Measurements from ENCODE around the gene SGCG.

The SGCG gene

GRCh38 chr13:23350009-23350408 is 169.2 kb downstream of the SGCG start:
- H3K4me1 Mint-ChIP-seq: peaks cover 28% of the 10 kb centered on the region
- no peak for ATAC-seq (replicated peaks; ENCODE audit: extremely low read depth, poor library complexity, severe bottlenecking)
- H3K9me3 Mint-ChIP-seq: no peaks in the 10 kb centered on the region
- no peak for DNase-seq (ENCODE audit: low spot score in 2 of 2)
- H3K27me3 Mint-ChIP-seq: no peaks in the 10 kb centered on the region
- no peak overlapping the region for H3K27ac Mint-ChIP-seq (ENCODE audit: low read depth)
- H3K4me3 Mint-ChIP-seq: no peak overlapping the region
- H3K36me3 Mint-ChIP-seq (ENCODE audit: insufficient read depth): peaks cover 41% of the 10 kb centered on the region

- no peak for ATAC-seq (replicated peaks; ENCODE audit: extremely low read depth, poor library complexity, severe bottlenecking)
These were observed 171.4 kb downstream of the SGCG start for GRCh38 chr13:23352161-23352560.

GRCh38 chr13:23354520-23354919 is 173.7 kb downstream of the SGCG start:
- peaks cover 13% of the 10 kb centered on the region for H3K4me1 Mint-ChIP-seq
- H3K9me3 Mint-ChIP-seq: no peaks in the 10 kb centered on the region
- no peak for ATAC-seq (replicated peaks; ENCODE audit: extremely low read depth, poor library complexity, severe bottlenecking)
- DNase-seq (ENCODE audit: low spot score in 2 of 2): no peak
- no peak overlapping the region for H3K27ac Mint-ChIP-seq (ENCODE audit: low read depth)
- peaks cover 41% of the 10 kb centered on the region for H3K36me3 Mint-ChIP-seq (ENCODE audit: insufficient read depth)
- no peaks in the 10 kb centered on the region for H3K27me3 Mint-ChIP-seq
- H3K4me3 Mint-ChIP-seq: no peak overlapping the region

More at GRCh38 chr13:23352161-23352560, 171.4 kb downstream of the SGCG start:
- no peak overlapping the region for H3K4me3 Mint-ChIP-seq
- H3K27me3 Mint-ChIP-seq: no peaks in the 10 kb centered on the region
- no peak for DNase-seq (ENCODE audit: low spot score in 2 of 2)
- no peak overlapping the region for H3K27ac Mint-ChIP-seq (ENCODE audit: low read depth)
- H3K4me1 Mint-ChIP-seq: peaks cover 28% of the 10 kb centered on the region
- peaks cover 43% of the 10 kb centered on the region for H3K36me3 Mint-ChIP-seq (ENCODE audit: insufficient read depth)
- no peaks in the 10 kb centered on the region for H3K9me3 Mint-ChIP-seq

- Mint-ChIP-seq H3K4me3 (no peak overlapping the region), H3K9me3 (no peaks in the 10 kb centered on the region), H3K27ac (ENCODE audit: low read depth) (no peak overlapping the region), H3K27me3 (no peaks in the 10 kb centered on the region), H3K36me3 (ENCODE audit: insufficient read depth) (peaks cover 42% of the 10 kb centered on the region), H3K4me1 (peaks cover 13% of the 10 kb centered on the region)
- no peak for DNase-seq (ENCODE audit: low spot score in 2 of 2)
- ATAC-seq (replicated peaks; ENCODE audit: extremely low read depth, poor library complexity, severe bottlenecking): no peak
These were observed 175.6 kb downstream of the SGCG start for GRCh38 chr13:23356368-23356767.

GRCh38 chr13:23357349-23357748 is 176.6 kb downstream of the SGCG start:
- no peaks in the 10 kb centered on the region for H3K9me3 Mint-ChIP-seq
- no peak for ATAC-seq (replicated peaks; ENCODE audit: extremely low read depth, poor library complexity, severe bottlenecking)
- H3K27me3 Mint-ChIP-seq: no peaks in the 10 kb centered on the region
- peaks cover 46% of the 10 kb centered on the region for H3K36me3 Mint-ChIP-seq (ENCODE audit: insufficient read depth)
- DNase-seq (ENCODE audit: low spot score in 2 of 2): no peak
- H3K4me3 Mint-ChIP-seq: no peak overlapping the region
- peaks cover 10% of the 10 kb centered on the region for H3K4me1 Mint-ChIP-seq
- peak overlapping the region; percentile 9 for H3K27ac Mint-ChIP-seq (ENCODE audit: low read depth)

- Mint-ChIP-seq H3K27ac (ENCODE audit: low read depth) (no peak overlapping the region), H3K27me3 (no peaks in the 10 kb centered on the region), H3K4me1 (no peaks in the 10 kb centered on the region), H3K4me3 (no peak overlapping the region), H3K36me3 (ENCODE audit: insufficient read depth) (peaks cover 55% of the 10 kb centered on the region), H3K9me3 (no peaks in the 10 kb centered on the region)
- DNase-seq (ENCODE audit: low spot score in 2 of 2) (no peak), ATAC-seq (replicated peaks; ENCODE audit: extremely low read depth, poor library complexity, severe bottlenecking) (no peak)
These were observed 179.1 kb downstream of the SGCG start for GRCh38 chr13:23359882-23360281.

- H3K27ac Mint-ChIP-seq (ENCODE audit: low read depth): no peak overlapping the region
- ATAC-seq (replicated peaks; ENCODE audit: extremely low read depth, poor library complexity, severe bottlenecking) (no peak), DNase-seq (ENCODE audit: low spot score in 2 of 2) (no peak)
- peaks cover 71% of the 10 kb centered on the region for H3K36me3 Mint-ChIP-seq (ENCODE audit: insufficient read depth)
- H3K4me1 Mint-ChIP-seq: peaks cover 6% of the 10 kb centered on the region
- no peaks in the 10 kb centered on the region for H3K9me3 Mint-ChIP-seq
- no peaks in the 10 kb centered on the region for H3K27me3 Mint-ChIP-seq
- no peak overlapping the region for H3K4me3 Mint-ChIP-seq
These were observed 184.9 kb downstream of the SGCG start for GRCh38 chr13:23365652-23366051.

GRCh38 chr13:23367907-23368306 is 187.1 kb downstream of the SGCG start:
- H3K36me3 Mint-ChIP-seq (ENCODE audit: insufficient read depth): peaks cover 63% of the 10 kb centered on the region
- no peak overlapping the region for H3K4me3 Mint-ChIP-seq
- no peak overlapping the region for H3K27ac Mint-ChIP-seq (ENCODE audit: low read depth)
- H3K27me3 Mint-ChIP-seq: no peaks in the 10 kb centered on the region
- DNase-seq (ENCODE audit: low spot score in 2 of 2) (no peak), ATAC-seq (replicated peaks; ENCODE audit: extremely low read depth, poor library complexity, severe bottlenecking) (no peak)
- H3K9me3 Mint-ChIP-seq: no peaks in the 10 kb centered on the region
- H3K4me1 Mint-ChIP-seq: peaks cover 17% of the 10 kb centered on the region

- peaks cover 31% of the 10 kb centered on the region for H3K36me3 Mint-ChIP-seq (ENCODE audit: insufficient read depth)
- H3K9me3 Mint-ChIP-seq: no peaks in the 10 kb centered on the region
- ATAC-seq (replicated peaks; ENCODE audit: extremely low read depth, poor library complexity, severe bottlenecking): no peak
- H3K27ac Mint-ChIP-seq (ENCODE audit: low read depth): no peak overlapping the region
- peaks cover 30% of the 10 kb centered on the region for H3K4me1 Mint-ChIP-seq
- H3K27me3 Mint-ChIP-seq: no peaks in the 10 kb centered on the region
- DNase-seq (ENCODE audit: low spot score in 2 of 2): no peak
- H3K4me3 Mint-ChIP-seq: peak overlapping the region; percentile 0
These were observed 191.6 kb downstream of the SGCG start for GRCh38 chr13:23372264-23372906.
